Bronchial epithelial cell (primary cell): ENCODE data around the gene TMEM117. TPM values are rescaled to one million over a fixed set of nuclear protein-coding genes. Genes with fewer than 3 reads are reported as not detected.

Experiments used
- DNase-seq: peaks from one replicate; pipeline ENCODE4 v3.0.0-alpha.2; 2010; ENCODE audit warnings: low read depth
- FAIRE-seq: peaks from 2 replicates; lab custom pipeline; 2011; peaks lifted over from hg19 to GRCh38; lab: Jason Lieb, UNC
- H3K27me3 ChIP-seq: 2 replicates; pipeline ENCODE4 v1.5.1; 2011; ENCODE audit warnings: low read length; ENCODE audit not compliant: control insufficient read depth, insufficient read depth
- H3K36me3 ChIP-seq: 2 replicates; pipeline ENCODE4 v1.5.1; 2011; ENCODE audit warnings: low read length; ENCODE audit not compliant: control insufficient read depth, insufficient read depth
- H3K4me3 ChIP-seq: 2 replicates; pipeline ENCODE4 v1.5.1; 2011; ENCODE audit warnings: mild to moderate bottlenecking, low read depth, low read length, control low read depth
- total RNA-seq: library from RNA; depleted of rRNA; stranded (reverse); fragments of >200 nt; gene quantifications from 2 replicates; pipeline ENCODE4 v1.2.1, GENCODE V29; 2014
- TF ChIP-seq, protein P1 (sequence below): IDR thresholded peaks from 2 replicates; pipeline ENCODE4 v1.5.1; 2011; ENCODE audit warnings: mild to moderate bottlenecking, moderate library complexity, low read length, control low read depth, inconsistent platforms; ENCODE audit not compliant: insufficient read depth, severe bottlenecking

Gene TMEM117
- total RNA-seq, 1 donor from 2014 or later = 6.6 TPM

DNA sequence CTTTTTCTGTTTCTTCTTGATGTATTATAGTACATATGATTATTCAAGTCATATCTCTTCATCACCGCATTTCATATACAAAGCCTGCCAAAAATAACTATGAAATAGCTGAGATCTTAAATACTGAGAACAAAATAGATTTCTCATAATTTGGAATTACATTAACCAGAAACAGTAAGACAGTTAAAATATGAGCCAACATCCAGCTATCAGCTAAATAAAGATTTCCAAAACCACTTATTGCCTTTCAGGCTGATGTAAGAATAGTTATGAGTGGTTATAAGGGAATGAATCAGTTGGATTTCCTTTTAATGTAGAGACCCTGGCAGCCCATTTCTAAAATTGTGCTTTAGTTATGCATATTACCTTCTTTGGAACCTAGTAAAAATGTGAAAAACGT, 47.4 kb downstream of the TMEM117 start:
- DNase-seq = no peak
- FAIRE-seq = no peak
- H3K36me3 ChIP-seq = no peaks in the 10 kb centered on the region
- H3K27me3 ChIP-seq = no peaks in the 10 kb centered on the region
- no peak overlapping the region for H3K4me3 ChIP-seq
- TF ChIP-seq, protein P1, sequence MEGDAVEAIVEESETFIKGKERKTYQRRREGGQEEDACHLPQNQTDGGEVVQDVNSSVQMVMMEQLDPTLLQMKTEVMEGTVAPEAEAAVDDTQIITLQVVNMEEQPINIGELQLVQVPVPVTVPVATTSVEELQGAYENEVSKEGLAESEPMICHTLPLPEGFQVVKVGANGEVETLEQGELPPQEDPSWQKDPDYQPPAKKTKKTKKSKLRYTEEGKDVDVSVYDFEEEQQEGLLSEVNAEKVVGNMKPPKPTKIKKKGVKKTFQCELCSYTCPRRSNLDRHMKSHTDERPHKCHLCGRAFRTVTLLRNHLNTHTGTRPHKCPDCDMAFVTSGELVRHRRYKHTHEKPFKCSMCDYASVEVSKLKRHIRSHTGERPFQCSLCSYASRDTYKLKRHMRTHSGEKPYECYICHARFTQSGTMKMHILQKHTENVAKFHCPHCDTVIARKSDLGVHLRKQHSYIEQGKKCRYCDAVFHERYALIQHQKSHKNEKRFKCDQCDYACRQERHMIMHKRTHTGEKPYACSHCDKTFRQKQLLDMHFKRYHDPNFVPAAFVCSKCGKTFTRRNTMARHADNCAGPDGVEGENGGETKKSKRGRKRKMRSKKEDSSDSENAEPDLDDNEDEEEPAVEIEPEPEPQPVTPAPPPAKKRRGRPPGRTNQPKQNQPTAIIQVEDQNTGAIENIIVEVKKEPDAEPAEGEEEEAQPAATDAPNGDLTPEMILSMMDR = no peak

DNA sequence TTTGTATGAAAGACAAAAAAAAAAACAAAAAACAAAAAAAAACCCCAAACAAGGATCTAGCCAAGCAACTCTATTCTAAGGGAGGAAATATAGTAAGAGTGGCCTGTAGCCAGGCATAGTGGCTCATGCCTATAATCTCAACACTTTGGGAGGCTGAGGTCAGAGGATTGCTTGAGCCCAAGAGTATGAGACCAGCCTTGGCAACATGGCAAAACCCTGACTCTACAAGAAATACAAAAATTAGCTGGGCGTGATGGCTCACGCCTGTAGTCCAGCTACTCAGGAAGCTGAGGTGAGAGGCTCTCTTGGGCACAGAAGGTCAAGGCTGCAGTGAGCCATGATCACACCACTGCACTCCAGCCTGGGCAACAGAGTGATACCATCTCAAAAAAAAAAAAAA, 47.9 kb downstream of the TMEM117 start:
- no peak for FAIRE-seq
- TF ChIP-seq, protein P1 = no peak
- no peak for DNase-seq
- H3K4me3 ChIP-seq = no peak overlapping the region
- H3K36me3 ChIP-seq = no peaks in the 10 kb centered on the region
- H3K27me3 ChIP-seq = no peaks in the 10 kb centered on the region

DNA sequence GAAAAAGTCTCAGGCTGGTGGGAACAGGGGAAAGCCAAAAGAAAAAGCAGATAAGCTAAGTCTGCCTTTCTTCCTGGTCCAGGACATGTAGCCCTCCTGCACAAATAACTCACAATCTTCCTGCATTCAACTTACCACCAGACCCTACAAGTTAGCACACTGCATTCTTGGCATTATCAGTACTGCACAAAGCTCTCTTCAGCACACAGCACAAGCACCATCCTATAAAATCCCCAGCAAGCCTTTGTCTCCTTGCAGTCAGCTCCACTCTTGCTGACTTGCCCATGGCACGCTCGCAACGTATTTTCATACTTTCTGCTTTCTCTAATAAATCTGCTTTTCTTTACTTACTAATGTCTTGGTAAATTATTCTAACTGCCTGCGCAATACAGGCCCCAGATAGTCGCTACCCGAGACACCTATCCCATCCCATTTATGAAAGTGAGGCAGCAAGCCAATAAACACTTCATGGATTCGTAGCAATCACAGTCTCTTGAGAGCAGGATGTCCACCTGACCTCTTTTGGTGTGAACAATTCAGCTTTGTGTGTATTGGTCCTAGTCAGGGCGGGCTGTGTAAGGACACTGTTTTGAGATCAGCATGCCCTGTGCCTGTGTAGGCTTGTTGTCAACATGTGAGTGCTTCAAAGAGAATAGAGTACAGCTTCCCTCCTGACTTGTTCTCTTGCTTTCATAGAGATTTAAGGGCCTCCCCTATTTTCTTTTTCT, 49.0 kb downstream of the TMEM117 start:
- no peak overlapping the region for H3K4me3 ChIP-seq
- TF ChIP-seq, protein P1 = no peak
- no peaks in the 10 kb centered on the region for H3K36me3 ChIP-seq
- FAIRE-seq = no peak
- peak; percentile 77 for DNase-seq
- H3K27me3 ChIP-seq = no peaks in the 10 kb centered on the region

DNA sequence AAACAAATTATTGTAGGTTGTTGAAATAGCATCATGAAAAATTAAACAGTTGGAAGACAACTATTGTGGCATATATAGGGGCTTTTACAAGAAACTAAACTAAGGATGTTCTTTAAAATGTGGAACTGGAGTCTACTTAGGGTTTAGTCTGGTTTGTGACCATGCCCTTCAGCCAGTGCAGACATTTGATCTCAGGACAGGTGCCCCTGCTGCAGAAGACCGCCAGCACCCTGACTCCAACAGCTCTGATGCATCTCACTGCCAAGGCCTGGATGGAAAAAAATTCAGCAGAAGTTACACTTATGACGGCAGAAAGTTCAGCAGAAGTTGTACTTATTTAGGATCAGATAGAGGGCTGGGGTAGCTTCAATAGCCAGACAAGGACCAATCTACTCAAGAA, 51.5 kb downstream of the TMEM117 start:
- no peaks in the 10 kb centered on the region for H3K27me3 ChIP-seq
- FAIRE-seq (no peak), DNase-seq (no peak)
- H3K36me3 ChIP-seq = no peaks in the 10 kb centered on the region
- TF ChIP-seq, protein P1 = no peak
- no peak overlapping the region for H3K4me3 ChIP-seq

DNA sequence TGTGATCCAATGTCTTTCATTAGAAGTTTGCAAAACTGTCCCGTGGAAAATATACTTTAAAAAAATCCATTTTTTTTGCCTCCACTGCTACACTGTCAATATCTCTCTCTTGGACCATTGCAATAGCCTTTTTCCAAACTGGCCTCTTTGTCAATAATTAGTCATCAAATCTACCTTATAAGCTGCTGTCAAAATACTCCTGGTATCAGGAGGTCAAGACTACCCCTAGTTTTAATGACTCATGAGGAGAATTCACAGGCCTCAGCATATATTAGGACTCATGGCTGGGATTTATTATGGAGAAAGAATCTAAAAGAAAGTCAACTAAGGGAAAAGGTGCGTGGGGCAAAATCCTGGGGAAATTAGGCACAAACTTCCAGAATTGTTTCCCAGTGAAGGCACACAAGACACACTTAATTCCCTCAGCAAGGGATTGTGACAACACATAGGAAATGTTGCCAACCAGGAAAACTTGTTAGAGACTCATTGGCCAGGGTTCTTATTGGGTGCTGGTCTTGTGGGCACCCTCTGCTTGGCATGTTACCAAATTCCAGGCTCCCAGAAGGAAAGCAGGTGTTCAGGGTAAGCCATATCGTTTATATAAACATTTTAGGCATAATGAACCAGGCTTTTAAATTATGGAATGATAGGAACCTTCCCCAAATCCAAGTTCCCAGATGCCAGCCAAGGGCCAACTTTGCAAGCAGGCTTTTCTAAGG, 56.1 kb downstream of the TMEM117 start:
- peak; percentile 79 for DNase-seq
- TF ChIP-seq, protein P1 = no peak

More for the DNA sequence above, 56.1 kb downstream of the TMEM117 start:
- no peaks in the 10 kb centered on the region for H3K27me3 ChIP-seq
- no peak for FAIRE-seq
- H3K36me3 ChIP-seq = no peaks in the 10 kb centered on the region
- H3K4me3 ChIP-seq = no peak overlapping the region
